Measurements from ENCODE around the gene ASCL3.

DNA sequence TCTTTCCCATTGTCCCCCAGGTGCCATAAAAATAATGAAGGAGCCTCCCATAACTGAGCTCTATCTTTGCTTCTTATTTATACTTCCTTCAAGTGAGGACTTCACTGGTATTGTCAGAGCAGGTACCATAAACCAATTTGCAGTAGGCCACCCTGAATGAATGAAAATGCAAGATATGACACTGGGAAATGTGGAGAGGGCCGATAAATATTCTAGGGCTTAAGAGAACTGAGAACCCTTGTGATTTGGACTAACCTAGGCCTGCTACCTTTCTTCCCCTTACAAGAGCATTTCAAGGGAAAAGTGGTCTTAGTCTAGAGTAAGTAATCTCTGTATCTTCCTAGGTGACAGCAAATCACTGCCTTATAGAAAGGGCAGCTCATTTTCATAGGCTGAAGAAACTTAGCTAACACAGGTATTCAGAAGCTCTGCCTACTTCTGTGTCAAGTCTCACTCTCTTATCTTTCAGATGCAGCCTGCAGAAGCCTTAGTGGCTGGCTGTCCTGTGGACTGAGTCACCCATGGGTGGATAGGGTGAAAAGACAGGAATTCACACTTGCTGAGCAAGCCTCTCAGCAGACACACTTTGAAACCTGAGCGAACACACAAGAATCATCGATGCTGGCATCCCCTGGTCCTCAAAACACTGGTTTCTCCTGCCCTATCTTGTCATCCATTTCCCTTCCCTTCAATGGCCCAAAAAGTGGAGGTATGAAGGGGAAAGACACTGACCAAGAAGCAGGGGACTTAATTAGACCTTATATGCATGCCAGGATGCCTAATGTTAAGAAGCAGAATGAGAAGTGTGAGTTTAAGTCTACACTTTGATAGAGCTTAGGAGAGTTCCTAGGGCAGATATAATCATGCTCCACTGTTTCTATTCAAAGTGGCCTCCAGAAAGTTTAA lies 45.8 kb upstream of the ASCL3 start:
- TF ChIP-seq TCF12 (IDR thresholded peaks at IDR 0.05; ENCODE audit: low read depth) (no peak), TEAD4 (IDR thresholded peaks at IDR 0.05) (no peak), EP300 (IDR thresholded peaks at IDR 0.05; ENCODE audit: borderline replicate concordance) (no peak), YY1 (IDR thresholded peaks at IDR 0.05; ENCODE audit: low read depth) (no peak), REST (IDR thresholded peaks at IDR 0.05; ENCODE audit: low read depth) (no peak)
